ENCODE data around the gene MAP3K21. TPM values are rescaled to one million over a fixed set of nuclear protein-coding genes. Genes with fewer than 3 reads are reported as not detected.

MAP3K21 gene
- total RNA-seq, 1 donor from 2014 or later = 6.9 TPM

DNA sequence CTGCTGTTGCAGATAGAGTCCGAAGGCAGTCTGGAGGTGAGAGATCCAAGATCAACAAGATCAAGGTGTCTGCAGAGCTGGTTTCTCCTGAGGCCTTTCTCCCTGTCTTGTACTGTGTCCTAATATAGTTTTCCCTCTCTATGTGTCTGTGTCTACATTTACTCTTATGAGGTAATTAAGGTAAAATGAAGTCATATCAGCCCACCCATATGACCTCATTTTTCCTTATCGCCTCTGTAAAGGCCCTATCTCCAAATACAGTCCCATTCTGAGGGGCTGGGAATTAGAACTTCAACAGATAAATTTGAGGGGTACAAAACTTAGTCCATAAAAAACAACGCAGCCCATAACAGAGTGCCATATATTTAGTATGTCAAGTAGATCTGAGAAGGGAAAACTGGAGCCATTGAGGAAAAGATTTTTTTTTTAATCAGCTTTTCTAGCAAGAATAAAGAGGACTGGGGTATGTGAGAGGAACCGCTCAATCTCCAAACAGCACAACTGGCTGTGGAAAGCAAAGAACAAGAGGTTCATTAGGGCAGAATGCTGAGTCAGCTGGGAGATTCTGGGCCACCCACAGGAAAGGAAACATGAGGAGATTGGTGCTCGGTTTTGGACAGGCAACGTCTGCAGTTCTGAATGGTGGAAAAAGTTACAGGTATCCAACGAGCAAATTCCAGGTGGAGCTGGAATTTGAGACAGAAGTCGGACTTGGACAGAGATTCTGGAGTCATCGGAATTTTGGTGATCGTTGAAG lies 65.7 kb downstream of the MAP3K21 start:
- Histone ChIP-seq H3K27ac (no peak overlapping the region), H3K4me1 (no peaks in the 10 kb centered on the region), H3K9me3 (no peaks in the 10 kb centered on the region), H3K36me3 (no peaks in the 10 kb centered on the region), H3K27me3 (no peaks in the 10 kb centered on the region), H3K4me3 (no peak overlapping the region)
- intact Hi-C loops (cut with DNase I) = no loop called here
- DNase-seq (ENCODE audit: extremely low spot score in 2 of 2) = no peak
- TF ChIP-seq POLR2AphosphoS5 (IDR thresholded peaks at IDR 0.05; ENCODE audit: insufficient read depth in 1 of 2, low read depth in 1 of 2) (no peak), POLR2A (IDR thresholded peaks at IDR 0.05) (no peak)
- TF ChIP-seq, protein P1, sequence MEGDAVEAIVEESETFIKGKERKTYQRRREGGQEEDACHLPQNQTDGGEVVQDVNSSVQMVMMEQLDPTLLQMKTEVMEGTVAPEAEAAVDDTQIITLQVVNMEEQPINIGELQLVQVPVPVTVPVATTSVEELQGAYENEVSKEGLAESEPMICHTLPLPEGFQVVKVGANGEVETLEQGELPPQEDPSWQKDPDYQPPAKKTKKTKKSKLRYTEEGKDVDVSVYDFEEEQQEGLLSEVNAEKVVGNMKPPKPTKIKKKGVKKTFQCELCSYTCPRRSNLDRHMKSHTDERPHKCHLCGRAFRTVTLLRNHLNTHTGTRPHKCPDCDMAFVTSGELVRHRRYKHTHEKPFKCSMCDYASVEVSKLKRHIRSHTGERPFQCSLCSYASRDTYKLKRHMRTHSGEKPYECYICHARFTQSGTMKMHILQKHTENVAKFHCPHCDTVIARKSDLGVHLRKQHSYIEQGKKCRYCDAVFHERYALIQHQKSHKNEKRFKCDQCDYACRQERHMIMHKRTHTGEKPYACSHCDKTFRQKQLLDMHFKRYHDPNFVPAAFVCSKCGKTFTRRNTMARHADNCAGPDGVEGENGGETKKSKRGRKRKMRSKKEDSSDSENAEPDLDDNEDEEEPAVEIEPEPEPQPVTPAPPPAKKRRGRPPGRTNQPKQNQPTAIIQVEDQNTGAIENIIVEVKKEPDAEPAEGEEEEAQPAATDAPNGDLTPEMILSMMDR (IDR thresholded peaks at IDR 0.05) = no peak

DNA sequence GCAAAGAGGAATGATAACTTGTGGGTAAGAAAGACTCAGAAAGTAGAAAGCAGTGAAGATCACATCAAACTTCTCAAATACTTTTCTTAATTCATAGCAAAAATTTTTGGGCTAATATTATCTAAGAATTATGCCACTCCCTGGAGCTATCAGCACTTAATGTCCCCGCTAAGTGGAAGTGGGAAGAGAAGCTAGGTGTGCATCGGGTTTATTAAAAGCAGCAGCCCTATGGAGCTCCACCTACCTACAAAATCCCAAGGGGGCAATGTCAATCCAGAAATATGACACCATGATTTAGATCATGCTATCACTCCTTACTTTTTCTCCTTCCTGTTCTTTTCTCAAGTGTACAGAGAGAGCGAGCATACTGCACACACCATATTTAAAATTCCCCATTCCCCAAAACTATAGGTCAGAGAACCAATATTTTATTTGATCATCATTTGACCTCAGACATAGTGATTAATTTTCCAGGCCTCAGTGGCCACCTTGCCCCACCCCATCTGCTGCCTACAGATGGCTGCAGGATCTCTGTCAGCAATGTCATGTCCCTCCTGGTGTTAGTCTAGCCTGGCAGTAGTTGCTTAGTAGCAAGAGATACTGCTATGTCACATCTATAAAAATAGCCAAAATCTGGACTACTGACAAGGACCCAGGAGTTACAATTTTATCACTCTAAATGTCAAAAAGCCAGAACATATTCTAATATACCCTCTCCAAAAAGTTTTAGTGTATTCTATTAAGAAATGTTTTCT lies 66.6 kb downstream of the MAP3K21 start:
- Histone ChIP-seq H3K36me3 (no peaks in the 10 kb centered on the region), H3K27ac (no peak overlapping the region), H3K9me3 (no peaks in the 10 kb centered on the region), H3K27me3 (no peaks in the 10 kb centered on the region), H3K4me1 (no peaks in the 10 kb centered on the region), H3K4me3 (no peak overlapping the region)
- TF ChIP-seq POLR2A (IDR thresholded peaks at IDR 0.05) (no peak), POLR2AphosphoS5 (IDR thresholded peaks at IDR 0.05; ENCODE audit: insufficient read depth in 1 of 2, low read depth in 1 of 2) (no peak)
- TF ChIP-seq, protein P1 (IDR thresholded peaks at IDR 0.05) = no peak
- DNase-seq (ENCODE audit: extremely low spot score in 2 of 2) = no peak
- intact Hi-C loops (cut with DNase I) = no loop called here

DNA sequence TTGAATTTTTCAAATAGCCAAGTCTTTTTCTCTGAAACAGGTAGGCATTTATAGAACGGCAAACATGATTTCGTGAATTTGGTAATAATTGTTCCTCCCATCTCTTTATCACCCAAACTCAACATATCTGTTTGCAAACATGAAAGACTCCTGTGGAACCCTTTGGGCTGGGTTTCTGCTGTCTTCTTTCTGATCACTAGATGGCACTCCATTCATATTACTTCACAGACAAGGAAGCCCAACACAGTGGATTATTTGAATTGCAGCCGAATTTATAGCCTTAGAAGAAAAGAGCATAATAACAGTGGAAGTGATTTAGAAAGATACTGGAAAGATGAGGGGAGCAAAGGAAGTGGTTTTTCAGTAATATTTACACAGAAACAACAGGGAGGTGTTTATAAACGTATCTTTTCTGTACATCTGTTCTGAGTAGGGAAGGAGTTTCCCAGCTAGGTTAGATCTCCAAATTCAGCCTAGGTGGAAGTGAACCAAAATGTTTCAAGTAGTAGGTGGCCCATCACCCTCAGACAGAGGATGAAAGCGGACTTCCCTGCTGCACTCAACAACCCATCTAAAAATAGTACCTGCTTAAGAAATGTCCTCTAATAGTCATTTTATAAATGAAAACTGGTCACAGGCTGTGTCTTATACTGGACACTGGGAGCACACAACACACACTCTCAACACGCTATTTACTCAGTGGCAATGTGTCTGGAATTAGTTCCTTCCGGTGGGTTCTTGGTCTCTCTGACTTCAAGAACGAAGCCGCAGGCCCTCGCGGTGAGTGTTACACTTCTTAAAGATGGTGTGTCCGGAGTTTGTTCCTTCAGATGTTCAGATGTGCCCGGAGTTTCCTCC lies 67.6 kb downstream of the MAP3K21 start:
- Histone ChIP-seq H3K27me3 (no peaks in the 10 kb centered on the region), H3K4me3 (no peak overlapping the region), H3K27ac (no peak overlapping the region), H3K9me3 (no peaks in the 10 kb centered on the region), H3K36me3 (no peaks in the 10 kb centered on the region), H3K4me1 (no peaks in the 10 kb centered on the region)
- no peak for TF ChIP-seq POLR2AphosphoS5 (IDR thresholded peaks at IDR 0.05; ENCODE audit: insufficient read depth in 1 of 2, low read depth in 1 of 2)
- TF ChIP-seq, protein P1 (IDR thresholded peaks at IDR 0.05) = peak; percentile 35 to 42 (median 35)
- no peak for DNase-seq (ENCODE audit: extremely low spot score in 2 of 2)
- intact Hi-C loops (cut with DNase I) = no loop called here

DNA sequence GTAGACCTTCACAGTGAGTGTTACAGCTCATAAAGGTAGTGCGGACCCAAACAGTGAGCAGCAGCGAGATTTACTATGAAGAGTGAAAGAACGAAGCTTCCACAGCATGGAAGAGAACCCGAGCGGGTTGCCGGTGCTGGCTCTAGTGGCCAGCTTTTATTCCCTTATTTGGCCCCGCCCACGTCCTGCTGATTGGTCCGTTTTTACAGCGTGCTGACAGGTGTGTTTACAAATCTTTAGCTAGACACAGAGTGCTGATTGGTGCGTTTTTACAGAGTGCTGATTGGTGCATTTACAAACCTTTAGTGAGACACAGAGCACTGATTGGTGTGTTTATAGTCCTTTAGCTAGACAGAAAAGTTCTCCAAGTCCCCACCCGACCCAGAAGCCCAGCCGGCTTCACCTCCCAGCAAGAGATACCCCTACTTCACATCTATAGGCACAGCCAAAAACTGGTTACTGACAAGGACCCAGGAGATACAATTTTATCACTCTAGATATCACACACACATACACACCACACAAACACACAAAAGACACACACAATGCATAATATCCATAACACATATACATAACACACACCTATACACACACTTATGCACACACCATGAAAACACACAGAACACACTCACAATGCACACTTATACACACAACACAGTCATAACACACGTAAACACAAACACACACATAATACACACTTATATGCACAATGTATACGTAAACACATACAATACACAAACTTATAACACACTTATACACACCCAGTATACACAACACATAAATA lies 68.5 kb downstream of the MAP3K21 start:
- no peak for TF ChIP-seq POLR2AphosphoS5 (IDR thresholded peaks at IDR 0.05; ENCODE audit: insufficient read depth in 1 of 2, low read depth in 1 of 2)
- TF ChIP-seq, protein P1 (IDR thresholded peaks at IDR 0.05) = no peak
- Histone ChIP-seq H3K9me3 (no peaks in the 10 kb centered on the region), H3K4me3 (no peak overlapping the region), H3K4me1 (no peaks in the 10 kb centered on the region), H3K36me3 (no peaks in the 10 kb centered on the region), H3K27ac (no peak overlapping the region), H3K27me3 (no peaks in the 10 kb centered on the region)
- DNase-seq (ENCODE audit: extremely low spot score in 2 of 2) = no peak
- intact Hi-C loops (cut with DNase I) = no loop called here
